Left ventricle myocardium superior (tissue), 1 donor: ENCODE data around the gene TOR4A. TPM values are rescaled to one million over a fixed set of nuclear protein-coding genes. Genes with fewer than 3 reads are reported as not detected.
A peak's percentile ranks its signal among the peaks of the same experiment; 100 is the strongest.

Source experiments
- ATAC-seq: fragments of 200-7000 bp; cut with Tn5 transposase; one replicate; pipeline ENCODE4 v1.9.1; 2020; ENCODE audit warnings: mild to moderate bottlenecking, moderate library complexity
- DNase-seq: peaks from one replicate; pipeline ENCODE4 v3.0.0-alpha.2; 2020
- intact Hi-C: fragments of 100-400 bp; cut with micrococcal nuclease; formaldehyde crosslinking; loops from one replicate; pipeline ENCODE4 v1.11.0; 2022
- total RNA-seq: library from RNA; stranded (reverse); fragmentation: NEBNext Ultra II Directional; extraction: Animal tissue kit (Norgen Biotek cat#: 25700); gene quantifications from one replicate; pipeline ENCODE4 v1.2.1, GENCODE V29; 2021
- donor health status: DM: no; HTN: yes; CAD: no; lungs with severe emphysema.

The TOR4A gene
- total RNA-seq, 1 donor from 2014 or later = 19.3 TPM

- peak; percentile 28 for DNase-seq
- no peak for ATAC-seq
- intact Hi-C loops = no loop called here
These were observed 23.1 kb downstream of the TOR4A start for GRCh38 chr9:137300567-137301080.

GRCh38 chr9:137301081-137301947 is 23.8 kb downstream of the TOR4A start:
- ATAC-seq = peak; percentile 23
- DNase-seq = peak; percentile 56
- intact Hi-C loops = no loop called here

- intact Hi-C loops = no loop called here
- DNase-seq = peak; percentile 96
- peak; percentile 80 for ATAC-seq
These were observed 24.6 kb downstream of the TOR4A start, which contains the start of gene NRARP for GRCh38 chr9:137302118-137302448. NRARP (minus strand) TSS chr9:137302271; CDS start chr9:137301928, 343 bp downstream.

GRCh38 chr9:137302449-137303150 is 25.1 kb downstream of the TOR4A start:
- DNase-seq (no peak), ATAC-seq (peak; percentile 11)
- intact Hi-C loops = no loop called here

- ATAC-seq = no peak
- intact Hi-C loops = no loop called here
- DNase-seq = peak; percentile 20
These were observed 25.8 kb downstream of the TOR4A start for GRCh38 chr9:137303151-137303892.

- intact Hi-C loops = no loop called here
- no peak for ATAC-seq
These were observed 26.4 kb downstream of the TOR4A start for GRCh38 chr9:137303893-137304382.

GRCh38 chr9:137304383-137305059 is 27.0 kb downstream of the TOR4A start:
- ATAC-seq = no peak
- intact Hi-C loops = no loop called here
- DNase-seq = no peak

More at GRCh38 chr9:137303893-137304382, 26.4 kb downstream of the TOR4A start:
- DNase-seq = no peak

GRCh38 chr9:137305060-137305797 is 27.7 kb downstream of the TOR4A start:
- ATAC-seq (peak; percentile 36), DNase-seq (peak; percentile 65)
- intact Hi-C loops = no loop called here

- no peak for ATAC-seq
- no peak for DNase-seq
- intact Hi-C loops = no loop called here
These were observed 28.2 kb downstream of the TOR4A start for GRCh38 chr9:137305798-137306065.

- intact Hi-C loops = no loop called here
- ATAC-seq = no peak
These were observed 28.7 kb downstream of the TOR4A start for GRCh38 chr9:137306066-137306849.

GRCh38 chr9:137306850-137307254 is 29.3 kb downstream of the TOR4A start:
- intact Hi-C loops = no loop called here
- ATAC-seq (no peak), DNase-seq (no peak)

More at GRCh38 chr9:137306066-137306849, 28.7 kb downstream of the TOR4A start:
- no peak for DNase-seq

GRCh38 chr9:137307255-137308056 is 29.9 kb downstream of the TOR4A start:
- intact Hi-C loops = no loop called here
- ATAC-seq = no peak
- DNase-seq = no peak

GRCh38 chr9:137308057-137308619 is 30.6 kb downstream of the TOR4A start:
- DNase-seq = no peak
- no peak for ATAC-seq
- intact Hi-C loops = no loop called here

GRCh38 chr9:137309368-137310188 is 32.1 kb downstream of the TOR4A start:
- DNase-seq (no peak), ATAC-seq (no peak)
- intact Hi-C loops = no loop called here

- no peak for ATAC-seq
- intact Hi-C loops = no loop called here
- DNase-seq = no peak
These were observed 32.9 kb downstream of the TOR4A start for GRCh38 chr9:137310189-137311052.
